GM12864 (cell line): ENCODE data around the gene SPSB1.

Experiments used
- DNase-seq: peaks from one replicate; pipeline ENCODE4 v3.0.0-alpha.2; 2011; ENCODE audit warnings: low read depth
- H3K4me3 ChIP-seq: 2 replicates; pipeline ENCODE4 v1.5.1; 2011; ENCODE audit warnings: mild to moderate bottlenecking, low read depth, low read length, control low read depth
- TF ChIP-seq, protein P1 (sequence below): IDR thresholded peaks from 2 replicates; pipeline ENCODE4 v1.5.1; 2011; ENCODE audit warnings: low read depth, mild to moderate bottlenecking, moderate library complexity, low read length, control low read depth, inconsistent platforms; ENCODE audit errors: missing control alignments

Gene SPSB1

GRCh38 chr1:9373619-9374018, 80.9 kb downstream of the SPSB1 start:
- no peak for DNase-seq
- H3K4me3 ChIP-seq = no peak overlapping the region
- TF ChIP-seq, protein P1, sequence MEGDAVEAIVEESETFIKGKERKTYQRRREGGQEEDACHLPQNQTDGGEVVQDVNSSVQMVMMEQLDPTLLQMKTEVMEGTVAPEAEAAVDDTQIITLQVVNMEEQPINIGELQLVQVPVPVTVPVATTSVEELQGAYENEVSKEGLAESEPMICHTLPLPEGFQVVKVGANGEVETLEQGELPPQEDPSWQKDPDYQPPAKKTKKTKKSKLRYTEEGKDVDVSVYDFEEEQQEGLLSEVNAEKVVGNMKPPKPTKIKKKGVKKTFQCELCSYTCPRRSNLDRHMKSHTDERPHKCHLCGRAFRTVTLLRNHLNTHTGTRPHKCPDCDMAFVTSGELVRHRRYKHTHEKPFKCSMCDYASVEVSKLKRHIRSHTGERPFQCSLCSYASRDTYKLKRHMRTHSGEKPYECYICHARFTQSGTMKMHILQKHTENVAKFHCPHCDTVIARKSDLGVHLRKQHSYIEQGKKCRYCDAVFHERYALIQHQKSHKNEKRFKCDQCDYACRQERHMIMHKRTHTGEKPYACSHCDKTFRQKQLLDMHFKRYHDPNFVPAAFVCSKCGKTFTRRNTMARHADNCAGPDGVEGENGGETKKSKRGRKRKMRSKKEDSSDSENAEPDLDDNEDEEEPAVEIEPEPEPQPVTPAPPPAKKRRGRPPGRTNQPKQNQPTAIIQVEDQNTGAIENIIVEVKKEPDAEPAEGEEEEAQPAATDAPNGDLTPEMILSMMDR = no peak

GRCh38 chr1:9374748-9375341, 82.2 kb downstream of the SPSB1 start:
- no peak overlapping the region for H3K4me3 ChIP-seq
- TF ChIP-seq, protein P1 = no peak
- no peak for DNase-seq

- no peak for DNase-seq
- H3K4me3 ChIP-seq = no peak overlapping the region
- TF ChIP-seq, protein P1 = no peak
Measured at GRCh38 chr1:9375912-9376311, 83.2 kb downstream of the SPSB1 start.

GRCh38 chr1:9376430-9376829, 83.7 kb downstream of the SPSB1 start:
- no peak for DNase-seq
- no peak overlapping the region for H3K4me3 ChIP-seq
- TF ChIP-seq, protein P1 = no peak

- DNase-seq = no peak
- TF ChIP-seq, protein P1 = no peak
Measured at GRCh38 chr1:9376886-9377333, 84.2 kb downstream of the SPSB1 start.

DNA sequence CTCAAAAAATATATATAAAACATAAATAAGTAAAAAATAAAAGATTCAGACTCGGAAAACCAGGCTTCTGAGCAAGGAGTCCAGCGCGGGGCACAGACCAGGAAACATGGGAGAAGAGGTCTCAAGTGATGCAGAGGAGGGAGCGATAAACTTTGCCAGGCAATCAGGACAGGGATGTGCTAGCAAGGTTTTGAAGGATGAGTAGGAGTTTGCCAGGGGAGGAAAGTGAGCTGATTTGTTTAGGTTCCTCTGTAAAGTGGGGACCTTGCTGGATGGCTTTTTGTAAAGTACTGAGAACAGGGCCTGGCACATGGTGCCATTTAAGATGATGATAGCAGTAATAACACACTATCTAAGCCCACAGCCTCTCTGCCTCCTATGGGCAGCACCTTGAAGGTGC, 86.1 kb downstream of the SPSB1 start:
- H3K4me3 ChIP-seq = no peak overlapping the region
- DNase-seq = no peak
- TF ChIP-seq, protein P1 = no peak

More at GRCh38 chr1:9376886-9377333, 84.2 kb downstream of the SPSB1 start:
- H3K4me3 ChIP-seq = no peak overlapping the region

DNA sequence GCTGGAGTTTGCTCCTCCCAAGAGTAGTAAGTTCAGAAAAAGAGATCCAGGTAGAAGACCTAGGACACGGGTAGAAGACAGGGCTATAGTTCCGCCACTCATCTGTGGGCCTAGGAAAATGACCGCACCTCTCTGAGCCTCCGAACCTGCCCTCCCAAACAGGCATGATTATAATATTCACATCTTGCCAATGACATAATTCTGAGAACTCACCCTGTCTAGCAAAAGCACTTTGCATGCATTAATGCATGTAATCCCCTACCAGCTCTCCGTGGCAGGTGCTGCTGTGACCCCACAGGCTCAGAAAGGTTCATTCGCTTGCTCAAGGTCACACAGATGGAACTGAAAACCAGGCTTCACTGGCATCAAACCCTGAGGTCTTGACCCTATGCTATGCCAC, 88.0 kb downstream of the SPSB1 start:
- TF ChIP-seq, protein P1 = no peak

More for the DNA sequence above, 88.0 kb downstream of the SPSB1 start:
- no peak for DNase-seq
- no peak overlapping the region for H3K4me3 ChIP-seq
